H1 (cell line): ENCODE results near the gene DDX19B. TPM values are rescaled to one million over a fixed set of nuclear protein-coding genes. Genes with fewer than 3 reads are reported as not detected.

Source experiments
- CTCF ChIA-PET: fragments of 300-600 bp; sonication (Branson Sonifier 250); formaldehyde crosslinking; loops from one replicate; lab custom pipeline; 2021; ENCODE audit not compliant: partially characterized antibody; lab: Charles Lee
- POLR2A ChIA-PET: fragments of 300-600 bp; sonication (Branson Sonifier 250); formaldehyde crosslinking; loops from one replicate; lab custom pipeline; 2021; ENCODE audit warnings: inconsistent platforms; ENCODE audit not compliant: partially characterized antibody; lab: Charles Lee
- DNase-seq, 2 experiments: peaks; one replicate each; pipeline versions ENCODE4 v3.0.0 to v3.0.0-alpha.2; 2010 to 2022; ENCODE audit warnings: low spot score in 2 of 2, low read depth in 1 of 2, mixed read lengths in 1 of 2
- FAIRE-seq: peaks from 2 replicates; lab custom pipeline; 2011; peaks lifted over from hg19 to GRCh38; lab: Jason Lieb, UNC
- H2AFZ ChIP-seq: 2 replicates; pipeline ENCODE4 v1.8.1; 2012; ENCODE audit warnings: low read length, inconsistent platforms
- H2AK5ac ChIP-seq: 2 replicates; pipeline ENCODE4 v1.6.1; 2013; ENCODE audit warnings: low read depth, low read length
- H2BK120ac ChIP-seq: replicated peaks from 2 replicates; pipeline ENCODE3; 2013; ENCODE audit warnings: low read depth, low read length, inconsistent platforms
- H2BK12ac ChIP-seq: 2 replicates; pipeline ENCODE4 v1.6.1; 2013; ENCODE audit warnings: low read depth, low read length
- H2BK15ac ChIP-seq: 2 replicates; pipeline ENCODE4 v1.6.1; 2013; ENCODE audit warnings: low read length
- H2BK20ac ChIP-seq: 2 replicates; pipeline ENCODE4 v1.6.1; 2013; ENCODE audit warnings: low read length
- H2BK5ac ChIP-seq: 2 replicates; pipeline ENCODE4 v1.6.1; 2013; ENCODE audit warnings: low read depth, low read length
- H3K14ac ChIP-seq: 2 replicates; pipeline ENCODE4 v1.6.1; 2013; ENCODE audit warnings: inconsistent platforms; ENCODE audit not compliant: insufficient read length
- H3K18ac ChIP-seq: 2 replicates; pipeline ENCODE4 v1.6.1; 2013; ENCODE audit warnings: low read length; ENCODE audit errors: extremely low read depth
- H3K23ac ChIP-seq: 2 replicates; pipeline ENCODE4 v1.6.1; 2013; ENCODE audit warnings: inconsistent platforms; ENCODE audit not compliant: insufficient read length
- H3K23me2 ChIP-seq: 2 replicates; pipeline ENCODE4 v1.6.1; 2013; ENCODE audit warnings: low read depth, low read length
- H3K27ac ChIP-seq: 2 replicates; pipeline ENCODE4 v1.6.1; 2011; ENCODE audit warnings: low read depth, low read length, inconsistent platforms
- H3K27me3 ChIP-seq, 4 experiments: replicated peaks in 1 of 4; 1 replicate in 1 of 4; 2 replicates in 3 of 4; pipeline versions ENCODE4 v1.6.1 to v1.8.1; 2011 to 2013; ENCODE audit warnings: low read length in 3 of 4, mild to moderate bottlenecking in 3 of 4, inconsistent platforms in 2 of 4, mixed read lengths in 2 of 4, moderate library complexity in 1 of 4; ENCODE audit not compliant: control insufficient read depth in 3 of 4, insufficient read depth in 3 of 4; ENCODE audit errors: extremely low read depth in 1 of 4
- H3K36me3 ChIP-seq, 4 experiments: 2 replicates each; pipeline versions ENCODE4 v1.6.1 to v1.8.1; 2011 to 2013; ENCODE audit warnings: mild to moderate bottlenecking in 4 of 4, low read length in 3 of 4, moderate library complexity in 2 of 4, control low read depth in 1 of 4, inconsistent platforms in 1 of 4; ENCODE audit not compliant: insufficient read depth in 4 of 4, control insufficient read depth in 2 of 4
- H3K4ac ChIP-seq: replicated peaks from 2 replicates; pipeline ENCODE3; 2013; ENCODE audit warnings: low read length, low read depth, mixed read lengths, inconsistent platforms; ENCODE audit not compliant: insufficient read length
- H3K4me1 ChIP-seq, 4 experiments: replicated peaks in 1 of 4; 1 replicate in 1 of 4; 2 replicates in 3 of 4; pipeline versions ENCODE4 v1.6.1 to v1.8.1; 2011 to 2013; ENCODE audit warnings: low read length in 3 of 4, inconsistent platforms in 2 of 4, mixed read lengths in 1 of 4; ENCODE audit not compliant: insufficient read depth in 4 of 4, control insufficient read depth in 3 of 4
- H3K4me2 ChIP-seq, 2 experiments: 2 replicates each; pipeline versions ENCODE4 v1.6.1 to v1.8.1; 2011 to 2013; ENCODE audit warnings: low read depth in 2 of 2, low read length in 2 of 2, control low read depth in 1 of 2, inconsistent platforms in 1 of 2, mild to moderate bottlenecking in 1 of 2; ENCODE audit not compliant: insufficient read depth in 1 of 2
- H3K4me3 ChIP-seq, 4 experiments: fragments of 200-600, 300-600 bp in 1 of 4; sonication (generic), shearing (Covaris generic), sonication (Bioruptor Twin) in 1 of 4; 2 replicates each; pipeline versions ENCODE4 v1.5.1 to v1.8.1; 2011 to 2016; ENCODE audit warnings: low read length in 4 of 4, low read depth in 3 of 4, control low read depth in 2 of 4, inconsistent platforms in 2 of 4, mild to moderate bottlenecking in 2 of 4, mixed read lengths in 1 of 4, moderate library complexity in 1 of 4; ENCODE audit not compliant: insufficient read depth in 2 of 4; ENCODE audit errors: extremely low read depth in 1 of 4
- H3K56ac ChIP-seq: replicated peaks from 2 replicates; pipeline ENCODE3; 2013; ENCODE audit warnings: low read depth, mild to moderate bottlenecking, mixed read lengths, low read length, inconsistent platforms; ENCODE audit not compliant: insufficient read length
- H3K79me1 ChIP-seq: 2 replicates; pipeline ENCODE4 v1.6.1; 2013; ENCODE audit warnings: low read depth, low read length, control low read depth
- H3K79me2 ChIP-seq, 2 experiments: 2 replicates each; pipeline versions ENCODE4 v1.6.1 to v1.8.1; 2012 to 2013; ENCODE audit warnings: low read length in 2 of 2, mild to moderate bottlenecking in 2 of 2, inconsistent platforms in 1 of 2; ENCODE audit not compliant: insufficient read depth in 2 of 2, control insufficient read depth in 1 of 2
- H3K9ac ChIP-seq, 4 experiments: replicated peaks in 1 of 4; 1 replicate in 1 of 4; 2 replicates in 3 of 4; pipeline versions ENCODE4 v1.6.1 to v1.8.1; 2011 to 2013; ENCODE audit warnings: low read depth in 3 of 4, low read length in 3 of 4, control low read depth in 2 of 4, mild to moderate bottlenecking in 2 of 4, moderate library complexity in 2 of 4, inconsistent platforms in 1 of 4; ENCODE audit errors: extremely low read depth in 1 of 4
- H3K9me3 ChIP-seq, 2 experiments: 2 replicates each; pipeline versions ENCODE4 v1.6.1 to v1.8.1; 2012 to 2013; ENCODE audit warnings: mild to moderate bottlenecking in 2 of 2, moderate library complexity in 2 of 2, control low read depth in 1 of 2, inconsistent platforms in 1 of 2, low read depth in 1 of 2, low read length in 1 of 2, mixed read lengths in 1 of 2; ENCODE audit not compliant: insufficient read depth in 2 of 2
- H4K20me1 ChIP-seq, 2 experiments: replicated peaks in 1 of 2; 2 replicates each; pipeline versions ENCODE3 to v1.8.1; 2011 to 2013; ENCODE audit warnings: inconsistent platforms in 2 of 2, low read length in 2 of 2, mild to moderate bottlenecking in 1 of 2; ENCODE audit not compliant: insufficient read depth in 2 of 2, control insufficient read depth in 1 of 2
- H4K5ac ChIP-seq: 2 replicates; pipeline ENCODE4 v1.6.1; 2013; ENCODE audit warnings: low read length, low read depth, mixed read lengths, inconsistent platforms; ENCODE audit not compliant: insufficient read length
- H4K8ac ChIP-seq: 2 replicates; pipeline ENCODE4 v1.8.0; 2013; ENCODE audit warnings: mild to moderate bottlenecking, moderate library complexity, low read length, inconsistent platforms; ENCODE audit not compliant: insufficient read depth; ENCODE audit errors: extremely low read depth
- H4K91ac ChIP-seq: replicated peaks from 2 replicates; pipeline ENCODE3; 2013; ENCODE audit warnings: low read length, mixed read lengths, inconsistent platforms; ENCODE audit not compliant: insufficient read length
- ASH2L ChIP-seq: fragments of 200-600, 300-600 bp; sonication (generic); IDR thresholded peaks from one replicate; pipeline ENCODE4 v1.7.1; 2017; ENCODE audit warnings: low read length
- CBX5 ChIP-seq: fragments of 300-800, 300-1000 bp; sonication (generic); IDR thresholded peaks from 2 replicates; pipeline ENCODE4 v1.7.1; 2016; ENCODE audit warnings: antibody characterized with exemption, low read length, low read depth
- CHD2 ChIP-seq: IDR thresholded peaks from 2 replicates; pipeline ENCODE4 v1.6.1; 2012; ENCODE audit warnings: low read length, improper control_type of control experiment
- CTCF ChIP-seq, 3 experiments: IDR thresholded peaks; 1 replicate in 2 of 3; 2 replicates in 1 of 3; pipeline versions ENCODE4 v1.5.1 to v1.6.1; 2011; ENCODE audit warnings: low read length in 3 of 3, mild to moderate bottlenecking in 3 of 3, inconsistent platforms in 2 of 3, low read depth in 1 of 3, moderate library complexity in 1 of 3; ENCODE audit not compliant: insufficient read depth in 1 of 3; ENCODE audit errors: control extremely low read depth in 1 of 3
- FOSL1 ChIP-seq: IDR thresholded peaks from 2 replicates; pipeline ENCODE4 v1.6.1; 2011; ENCODE audit warnings: mild to moderate bottlenecking, low read depth, low read length, moderate library complexity; ENCODE audit not compliant: insufficient read depth
- GTF2F1 ChIP-seq: IDR thresholded peaks from 2 replicates; pipeline ENCODE4 v1.6.1; 2012; ENCODE audit warnings: low read depth, low read length, improper control_type of control experiment, borderline replicate concordance
- HDAC6 ChIP-seq: IDR thresholded peaks from one replicate; pipeline ENCODE4 v1.7.1; 2012; ENCODE audit warnings: low read depth, mild to moderate bottlenecking, inconsistent platforms, low read length, moderate library complexity
- MAX ChIP-seq: IDR thresholded peaks from 2 replicates; pipeline ENCODE4 v1.6.1; 2012; ENCODE audit warnings: inconsistent platforms
- POLR2AphosphoS5 ChIP-seq: IDR thresholded peaks from 2 replicates; pipeline ENCODE4 v1.6.1; 2011; ENCODE audit warnings: low read depth, low read length
- RFX5 ChIP-seq: IDR thresholded peaks from 2 replicates; pipeline ENCODE4 v1.6.1; 2011; ENCODE audit warnings: low read depth, low read length, improper control_type of control experiment, borderline replicate concordance
- TAF1 ChIP-seq: IDR thresholded peaks from 2 replicates; pipeline ENCODE4 v1.6.1; 2011; ENCODE audit warnings: mild to moderate bottlenecking, low read depth, low read length
- WGBS, 2 experiments: shearing (Covaris generic) in 1 of 2; methylation state at CpG; one replicate each; pipeline versions ENCODE4 v1.1.6 to v1.1.7; 2013 to 2015; ENCODE audit warnings: low lambda C conversion rate in 2 of 2, mixed read lengths in 2 of 2, inconsistent platforms in 1 of 2, low coverage in 1 of 2, missing lambda C conversion rate in 1 of 2; ENCODE audit not compliant: insufficient replicate concordance in 2 of 2, insufficient coverage in 1 of 2, insufficient read length in 1 of 2; ENCODE audit errors: extremely low coverage in 1 of 2, missing lambda C conversion rate in 1 of 2; 5-methylcytosine and 5-hydroxymethylcytosine counted together
- polyA plus RNA-seq, 7 experiments: library from polyadenylated mRNA; depleted of rRNA in 3 of 7; stranded (reverse) in 5 of 7; unstranded in 2 of 7; fragments of >200 nt in 5 of 7; fragments of 200-250 nt in 2 of 7; gene quantifications; 1 replicate in 5 of 7; 2 replicates in 1 of 7; 4 replicates in 1 of 7; pipeline versions ENCODE4 v1.2.1 to v1.2.3, GENCODE V29; 2011 to 2013; ENCODE audit warnings: missing spikeins in 2 of 7, mixed read lengths in 2 of 7
- total RNA-seq: library from RNA; stranded (reverse); fragmentation: NEBNext Ultra II Directional; extraction: Animal tissue kit (Norgen Biotek cat#: 25700); gene quantifications from 2 replicates; pipeline ENCODE4 v1.2.1, GENCODE V29; 2021

The DDX19B gene
- total and polyA plus RNA-seq, 2 of the 8 experiments (the other 6 are each of a cell fraction or from before 2014, with no cell fraction given): 40.5 to 42.7 TPM

- no peak overlapping the region for H3K23ac ChIP-seq
- no peak overlapping the region for H2AFZ ChIP-seq
- DNase-seq (no peak), FAIRE-seq (no peak)
- no peak overlapping the region for H4K91ac ChIP-seq
- H2BK20ac ChIP-seq: no peak overlapping the region
- no peak overlapping the region for H3K4ac ChIP-seq
- H3K9me3 ChIP-seq: no peaks in the 10 kb centered on the region
- H2BK120ac ChIP-seq: no peak overlapping the region
- peaks cover 1 to 5% of the 10 kb centered on the region in 2 experiments for H4K20me1 ChIP-seq
- no peak overlapping the region for H2BK15ac ChIP-seq
- no peak overlapping the region for H4K8ac ChIP-seq
- H3K9ac ChIP-seq: no peak overlapping the region
- no peak overlapping the region for H3K56ac ChIP-seq
- no peak overlapping the region for H3K27ac ChIP-seq
- H3K27me3 ChIP-seq: no peaks in the 10 kb centered on the region
- no peak overlapping the region for H2BK5ac ChIP-seq
- H3K4me3 ChIP-seq: no peak overlapping the region
- no peak overlapping the region for H3K18ac ChIP-seq
- H3K79me1 ChIP-seq: no peaks in the 10 kb centered on the region; the same call in none of the 2 replicates
- H3K4me2 ChIP-seq: no peak overlapping the region
- H3K36me3 ChIP-seq: peaks cover 44 to 96% (median 74%) of the 10 kb centered on the region in 4 experiments
- POLR2A ChIA-PET: interaction anchor here (8.6 to 24.1 kb wide), 2 partner anchors 11 to 14 kb away, joined by 130 to 414 read pairs; partner anchors contain the start of gene AARS1
- no peak overlapping the region for H2AK5ac ChIP-seq
- H3K79me2 ChIP-seq: 0 out of 4 replicates have a peak, but pooled peaks cover 0 to 7% of the 10 kb centered on the region in 2 experiments
- CTCF ChIA-PET: interaction anchor here (1.6 to 6.9 kb wide), 3 partner anchors 12 to 111 kb away, joined by 3 to 61 read pairs (median 5); partner anchors contain the start of gene EXOSC6
- H2BK12ac ChIP-seq: no peak overlapping the region
- no peak overlapping the region for H3K14ac ChIP-seq
- H3K23me2 ChIP-seq: no peaks in the 10 kb centered on the region
- H4K5ac ChIP-seq: no peak overlapping the region
- no peaks in the 10 kb centered on the region for H3K4me1 ChIP-seq
- WGBS, 2 experiments: 95% methylated on average over 3 of the region's 3 CpGs; no CpG with 5 or more reads in 1 of the 2 experiments
- TF ChIP-seq GTF2F1 (no peak), CBX5 (no peak), ASH2L (no peak), TAF1 (no peak), POLR2AphosphoS5 (no peak), CHD2 (no peak), RFX5 (no peak), CTCF (IDR thresholded peaks at IDR 0.05; ENCODE audit: control extremely low read depth in 1 of 3, insufficient read depth in 1 of 3, low read depth in 1 of 3, low read length in 3 of 3) (no peak), MAX (no peak), FOSL1 (no peak), HDAC6 (no peak)
Observed at GRCh38 chr16:70270176-70270575, 28.8 kb upstream of the DDX19B start.
